Stimulated activated CD4-positive, alpha-beta T cell treated with anti-CD3 and anti-CD28 coated beads, Interleukin-4, amount 100 ng/mL, for 48 hours (primary cell): ENCODE measurements around the gene COX7A2L.
"Not testable (repeated sequence)": the region's sequence is repeated elsewhere in the genome, so short reads cannot be mapped to it uniquely, and the experiment has no call there.

ENCODE experiments used
- DNase-seq, 2 donors: peaks; one replicate each; pipeline ENCODE4 v3.0.0-alpha.2; 2020; ENCODE audit warnings: low read depth in 2 of 2

The COX7A2L gene

DNA sequence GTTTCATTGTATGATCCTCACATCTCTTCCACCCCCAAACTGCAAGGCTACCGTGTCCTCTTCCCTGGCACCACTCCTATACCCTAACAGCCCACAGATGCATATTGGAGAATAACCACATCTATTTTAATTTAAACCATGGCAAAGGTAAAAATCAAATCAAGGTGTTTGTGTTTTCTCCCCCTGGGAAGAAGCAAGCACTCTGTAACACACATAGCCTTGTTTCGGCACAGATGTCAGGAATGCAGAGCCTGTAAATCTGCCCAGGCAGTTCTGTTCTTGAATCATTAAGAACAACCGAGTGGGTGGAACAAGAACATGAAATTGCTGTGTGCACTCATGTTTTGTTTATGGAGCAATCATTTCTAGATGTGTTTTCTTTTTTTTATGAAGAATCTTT lies 6.8 kb upstream of the COX7A2L start:
- no peak for DNase-seq

DNA sequence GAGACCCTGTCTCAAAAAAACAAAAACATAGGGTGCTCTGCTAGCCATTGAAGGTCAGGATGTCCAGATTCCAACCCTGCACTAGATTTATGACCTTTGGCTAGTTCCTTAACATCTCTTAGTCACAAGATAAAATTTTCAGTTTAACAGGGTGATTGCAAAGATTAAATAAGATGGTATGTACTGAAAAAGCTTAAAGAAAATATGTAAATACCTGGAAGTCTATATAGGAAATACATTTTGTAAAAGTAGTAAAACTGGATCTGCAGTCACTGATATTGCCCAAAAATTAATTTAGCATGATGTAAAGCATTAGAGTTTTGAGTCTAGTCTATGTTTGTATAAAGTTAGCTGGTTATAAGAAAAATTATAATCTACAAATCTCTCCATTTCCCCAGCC lies 5.4 kb upstream of the COX7A2L start:
- DNase-seq, result no peak

DNA sequence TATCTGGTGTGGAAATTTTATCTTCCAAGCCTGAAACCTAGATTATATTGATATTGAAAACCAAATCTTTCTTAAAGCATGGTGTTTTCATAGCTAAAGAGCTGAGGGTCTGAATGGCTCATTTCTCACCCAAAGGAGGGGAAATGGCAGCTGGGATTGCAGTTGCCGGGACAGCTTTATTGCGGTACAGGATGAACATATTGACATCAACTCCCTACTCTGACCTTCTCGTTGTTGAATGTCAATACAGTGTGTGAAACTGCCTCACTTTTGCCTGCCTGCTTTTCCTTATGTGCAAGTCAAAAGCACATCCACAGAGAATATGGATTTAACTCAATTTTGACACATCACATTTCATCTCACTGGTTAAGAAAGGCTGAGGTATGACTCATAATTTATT lies 3.6 kb upstream of the COX7A2L start:
- no peak for DNase-seq

DNA sequence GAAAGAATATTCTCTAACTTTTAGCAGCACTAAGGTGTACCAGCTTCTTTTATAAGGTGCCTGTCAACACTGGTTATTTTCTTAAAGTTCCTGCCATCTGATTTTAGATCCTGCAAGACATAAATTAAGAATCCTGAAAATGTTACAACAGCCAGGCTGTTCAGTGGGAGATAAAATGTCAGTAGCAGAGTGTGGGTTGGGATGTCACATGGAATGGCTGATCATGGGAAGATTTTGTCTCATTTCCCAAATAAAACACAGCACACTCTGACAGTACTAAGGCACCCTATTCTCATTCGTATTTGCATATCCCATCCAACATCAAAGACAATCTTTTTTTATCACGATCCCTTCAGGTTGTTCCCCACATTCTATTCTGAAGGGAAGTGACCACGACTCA lies 2.4 kb upstream of the COX7A2L start:
- DNase-seq, result no peak

DNA sequence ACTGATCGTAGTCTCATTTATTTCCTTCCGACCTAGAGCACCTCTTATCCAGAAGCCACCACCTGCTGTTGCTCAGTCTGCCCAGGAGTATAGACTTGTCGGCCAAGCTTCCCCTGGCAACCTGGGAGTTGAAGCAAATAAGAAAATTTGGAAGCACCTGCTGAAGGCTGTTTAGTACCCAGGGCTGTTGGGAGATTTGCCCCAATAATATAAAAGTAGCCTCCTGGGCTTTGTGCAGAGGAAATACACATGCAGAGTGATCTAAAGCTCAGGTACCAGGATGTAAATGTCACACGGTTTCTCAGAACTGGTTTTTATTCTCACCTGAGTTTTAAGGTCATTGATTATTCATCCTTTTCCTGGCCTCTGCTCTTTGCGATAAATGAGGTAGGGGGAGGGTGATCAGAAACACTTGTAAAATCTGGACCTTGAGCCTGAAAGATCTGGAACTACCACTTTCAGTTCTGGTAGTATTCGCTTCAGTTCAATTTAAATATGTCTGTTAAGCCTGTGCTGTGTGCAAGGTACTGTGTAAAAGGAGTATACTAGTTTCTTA lies 789 bp upstream of the COX7A2L start:
- no peak for DNase-seq

DNA sequence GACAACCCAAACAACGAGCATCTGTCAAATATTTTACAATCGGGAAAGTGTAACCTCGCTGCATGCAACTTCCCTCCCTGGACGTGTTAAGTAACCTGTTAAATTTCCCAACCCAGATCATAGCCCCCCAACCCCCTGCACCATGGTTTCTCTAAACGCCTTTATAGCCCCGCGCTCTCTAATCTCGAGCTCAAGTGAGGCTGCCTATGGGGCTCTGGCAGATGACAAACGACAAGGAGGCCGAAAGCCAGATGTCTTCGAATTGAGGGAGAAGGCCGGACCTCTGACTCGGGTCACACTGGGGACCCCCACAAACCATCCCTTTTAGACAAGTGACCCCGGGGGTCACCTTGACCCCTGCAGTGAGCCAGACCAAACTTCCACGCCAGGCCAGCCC lies 526 bp downstream of the COX7A2L start:
- no peak for DNase-seq

DNA sequence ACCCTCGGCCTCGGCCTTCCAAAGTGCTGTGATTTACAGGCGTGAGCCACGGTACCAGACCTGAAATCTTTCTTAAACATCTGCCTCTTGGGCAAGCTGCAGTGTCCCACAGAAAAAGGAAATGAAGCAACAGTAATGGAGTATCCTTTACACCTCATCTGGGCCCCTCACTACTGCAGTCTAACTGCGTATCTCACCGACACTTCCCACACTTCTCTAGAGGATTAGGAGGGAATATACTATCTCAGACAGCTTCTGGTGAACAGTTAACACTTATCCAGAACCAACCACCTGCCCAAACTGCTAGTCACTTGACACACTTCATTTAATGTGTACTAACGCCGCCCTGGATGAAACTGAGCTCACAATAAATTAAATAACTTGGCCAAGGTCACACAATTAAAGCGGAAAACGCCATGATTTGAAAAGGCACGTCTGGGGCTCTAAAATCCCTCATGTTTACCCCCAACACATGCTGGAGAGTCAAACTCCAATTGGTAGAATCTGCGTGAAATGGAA lies 993 bp downstream of the COX7A2L start:
- DNase-seq, result no peak

DNA sequence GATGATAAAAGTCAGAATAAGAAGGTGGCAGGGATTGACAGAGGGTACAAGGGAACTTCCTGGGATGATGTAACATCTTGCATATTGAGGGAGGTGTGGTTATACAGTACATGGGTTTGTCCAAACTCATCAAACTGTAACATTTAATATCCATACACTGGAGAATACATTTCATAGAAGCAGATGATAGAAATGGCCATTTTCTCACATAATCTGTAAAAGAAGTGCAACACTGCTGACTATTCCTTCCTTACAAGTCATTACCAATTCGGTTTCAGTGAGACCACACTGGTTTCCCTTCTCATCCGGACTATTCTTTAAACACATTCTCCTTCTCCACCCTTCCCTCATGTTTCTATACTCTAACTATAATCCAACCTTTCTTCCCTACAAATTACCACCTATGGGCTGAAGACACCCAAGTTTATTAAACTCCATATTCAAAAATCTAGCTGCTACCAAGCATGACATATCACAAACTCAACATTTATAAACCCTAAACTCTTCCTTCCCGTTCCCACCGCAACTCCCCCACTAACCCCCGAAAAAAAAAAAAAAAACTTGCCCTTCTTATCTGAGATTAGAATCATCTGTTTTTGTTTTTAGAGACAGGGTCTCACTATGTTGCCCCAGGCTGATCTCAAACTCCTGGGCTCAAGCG lies 1.6 kb downstream of the COX7A2L start:
- no peak for DNase-seq

DNA sequence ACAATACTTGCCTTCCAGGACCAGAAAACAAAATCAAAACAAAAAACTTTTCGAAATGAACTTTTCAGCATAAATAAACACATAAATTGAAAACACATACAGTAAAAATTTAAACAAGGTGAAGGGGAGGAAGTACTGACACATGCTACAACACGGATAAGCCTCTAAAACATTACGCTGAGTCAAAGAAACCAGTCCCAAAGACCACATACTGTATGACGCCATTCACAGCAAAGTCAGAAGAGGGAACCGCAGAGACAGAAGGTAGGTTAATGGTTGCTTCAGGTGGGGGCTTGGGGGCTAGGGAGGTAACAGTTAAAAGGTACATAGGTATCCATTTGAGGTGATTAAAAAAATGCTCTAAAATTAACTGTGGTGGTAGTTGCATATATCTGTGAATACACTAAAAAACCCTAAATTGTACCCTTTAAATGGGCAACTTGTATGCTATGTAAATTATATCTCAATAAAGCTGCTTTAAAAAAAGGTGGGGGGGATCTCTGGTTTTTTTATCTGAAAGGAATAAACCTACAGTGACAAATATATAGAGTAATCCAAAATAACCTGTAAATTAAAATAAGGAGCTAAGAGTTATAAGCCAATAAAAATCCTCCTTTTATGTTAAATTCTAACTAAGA lies 7.1 kb downstream of the COX7A2L start:
- DNase-seq, result no peak

DNA sequence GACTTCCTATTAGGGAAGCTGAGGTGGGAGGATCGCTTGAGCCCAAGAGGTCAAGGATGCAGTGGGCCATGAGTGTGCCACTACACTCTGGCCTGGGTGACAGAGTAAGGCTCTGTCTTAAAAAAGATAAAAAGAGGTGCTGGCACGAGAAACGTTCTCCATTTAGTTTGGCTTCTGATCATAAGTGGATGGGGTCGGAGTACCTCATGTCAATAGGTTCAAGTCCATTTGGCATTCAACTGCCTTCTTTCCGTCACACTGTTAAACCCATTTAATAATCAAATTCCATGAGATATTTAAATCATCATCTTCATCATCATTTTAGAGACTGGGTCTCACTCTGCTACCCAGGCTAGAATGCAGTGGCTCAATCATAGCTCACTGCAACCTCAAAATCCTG lies 9.2 kb downstream of the COX7A2L start:
- no peak for DNase-seq

DNA sequence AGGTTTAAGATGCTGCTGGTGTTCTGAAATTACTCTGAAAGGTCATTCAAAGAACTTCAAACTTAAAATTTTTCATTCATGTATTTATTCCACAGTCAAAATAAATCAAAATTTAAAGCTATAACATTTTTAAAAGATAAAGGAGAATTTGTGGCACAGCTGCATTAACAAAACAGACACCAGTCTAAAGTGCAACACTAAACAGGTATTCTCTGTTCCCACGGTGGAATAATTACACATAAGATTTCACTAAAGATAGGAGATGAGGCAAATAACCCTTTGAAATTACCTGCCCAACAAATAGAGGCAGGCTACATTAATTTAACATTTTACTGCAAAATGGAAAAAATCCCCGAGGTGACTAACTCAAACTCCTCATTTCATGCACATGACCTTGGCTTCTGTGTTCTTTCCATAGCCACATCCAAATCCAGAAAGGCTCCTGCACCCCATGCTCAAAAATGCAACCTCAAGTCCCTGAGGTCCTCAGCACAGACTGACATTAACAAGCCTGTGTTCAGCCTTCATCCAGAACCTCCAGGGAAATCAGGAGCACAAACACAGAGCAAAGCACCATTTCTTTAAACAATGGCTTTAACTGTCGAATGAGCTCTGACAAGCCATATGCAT lies 10.5 kb downstream of the COX7A2L start:
- DNase-seq, result no peak

DNA sequence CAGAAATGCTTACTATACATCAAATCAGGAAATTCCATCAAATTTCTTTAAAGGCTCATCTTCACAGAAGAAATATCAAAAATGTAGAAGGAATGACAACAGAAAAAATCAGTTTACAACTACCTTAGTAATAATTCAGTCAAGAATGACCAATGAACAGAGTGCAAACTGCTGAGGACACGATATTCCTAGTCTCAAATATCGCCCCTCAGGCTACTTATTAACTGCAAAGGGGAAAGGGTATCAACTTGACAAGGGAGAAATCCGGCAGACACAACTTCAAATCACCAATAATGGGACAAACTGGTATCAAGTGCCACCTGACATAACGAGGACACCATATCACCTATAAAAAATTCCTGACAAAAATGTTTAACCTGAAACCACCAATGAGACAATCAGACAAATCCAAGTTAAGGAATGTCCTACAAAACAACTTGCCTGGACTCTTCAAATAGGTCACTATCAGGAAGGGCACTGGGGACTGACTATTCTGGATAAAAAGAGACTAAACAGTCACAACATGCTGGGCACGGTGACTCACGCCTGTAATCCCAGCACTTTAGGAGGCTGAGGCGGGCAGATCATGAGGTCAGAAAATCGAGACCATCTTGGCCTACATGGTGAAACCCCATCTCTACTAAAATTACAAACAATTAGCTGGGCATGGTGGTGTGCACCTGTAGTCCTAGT lies 12.8 kb downstream of the COX7A2L start:
- DNase-seq, result no peak

DNA sequence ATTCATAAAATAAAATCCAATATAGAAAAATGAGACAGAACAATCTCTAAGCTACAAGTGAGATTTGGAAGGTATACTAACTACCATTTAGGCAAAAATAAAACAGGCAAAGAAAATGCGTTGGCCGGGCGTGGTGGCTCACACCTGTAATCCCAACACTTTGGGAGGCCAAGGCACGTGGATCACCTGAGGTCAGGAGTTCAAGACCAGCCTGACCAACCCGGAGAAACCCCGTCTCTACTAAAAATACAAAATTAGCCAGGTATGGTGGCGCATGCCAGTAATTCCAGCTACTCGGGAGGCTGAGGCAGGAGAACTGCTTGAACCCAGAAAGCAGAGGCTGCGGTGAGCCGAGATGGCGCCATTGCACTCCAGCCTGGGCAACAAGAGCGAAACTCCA lies 13.5 kb downstream of the COX7A2L start:
- DNase-seq, result not testable (repeated sequence)

DNA sequence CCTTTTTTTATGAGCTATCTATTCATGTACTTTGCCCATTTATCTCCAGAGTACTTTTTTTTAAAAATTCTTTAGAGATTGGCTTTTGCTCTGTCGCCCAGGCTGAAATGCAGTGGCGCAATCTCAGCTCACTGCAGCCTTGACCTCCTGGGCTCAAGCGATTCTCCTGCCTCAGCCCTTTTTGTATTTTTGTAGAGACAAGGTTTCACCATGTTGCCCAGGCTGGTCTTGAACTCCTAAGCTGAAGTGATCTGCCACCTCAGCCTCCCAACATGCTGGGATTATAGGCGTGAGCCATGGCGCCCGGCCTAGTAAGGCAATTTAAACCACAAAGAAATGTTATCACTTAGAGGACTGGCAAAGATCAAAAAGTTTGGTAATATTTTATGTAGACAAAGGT lies 14.2 kb downstream of the COX7A2L start:
- DNase-seq, result not testable (repeated sequence)

DNA sequence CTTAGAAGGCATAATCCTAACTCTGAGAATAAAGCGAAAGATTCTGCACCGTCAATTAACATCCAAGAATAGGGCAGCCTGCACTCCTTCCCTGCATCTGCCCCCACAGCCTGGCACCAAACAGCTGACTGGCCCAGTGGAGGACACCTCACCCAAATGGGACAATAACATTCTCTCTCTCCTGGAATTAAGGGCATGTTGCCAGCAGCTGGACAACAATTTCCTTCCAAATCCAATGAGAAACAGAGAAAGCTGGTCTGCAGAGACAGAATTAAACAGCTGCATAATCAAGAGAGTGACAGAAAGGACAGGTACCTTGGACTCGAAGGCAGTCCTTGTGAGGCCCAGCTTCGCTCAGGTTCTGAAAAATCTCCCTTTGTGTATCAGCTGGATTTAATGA lies 15.0 kb downstream of the COX7A2L start:
- DNase-seq, result no peak

DNA sequence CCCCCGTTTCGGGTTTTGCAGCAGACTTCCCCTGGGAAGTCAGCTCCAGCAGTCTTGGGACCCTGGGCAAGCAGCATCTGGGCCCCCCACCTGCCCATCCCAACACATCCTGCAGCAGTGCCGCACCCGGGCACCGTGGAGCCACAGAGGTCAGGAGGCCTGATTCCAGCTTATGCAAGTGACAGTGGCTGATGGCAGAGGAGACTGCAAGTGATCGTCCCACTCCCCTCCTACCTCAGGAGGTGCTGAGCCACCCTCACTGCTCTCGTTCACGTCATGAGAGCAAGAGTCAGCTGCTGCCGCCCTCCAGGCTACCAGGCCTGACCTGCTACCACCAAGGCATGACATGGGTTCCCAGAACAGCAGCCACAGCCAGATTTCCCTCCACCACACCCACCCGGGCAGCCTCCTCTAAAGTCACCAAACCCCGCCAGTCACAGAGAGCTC lies 18.2 kb downstream of the COX7A2L start:
- no peak for DNase-seq

DNA sequence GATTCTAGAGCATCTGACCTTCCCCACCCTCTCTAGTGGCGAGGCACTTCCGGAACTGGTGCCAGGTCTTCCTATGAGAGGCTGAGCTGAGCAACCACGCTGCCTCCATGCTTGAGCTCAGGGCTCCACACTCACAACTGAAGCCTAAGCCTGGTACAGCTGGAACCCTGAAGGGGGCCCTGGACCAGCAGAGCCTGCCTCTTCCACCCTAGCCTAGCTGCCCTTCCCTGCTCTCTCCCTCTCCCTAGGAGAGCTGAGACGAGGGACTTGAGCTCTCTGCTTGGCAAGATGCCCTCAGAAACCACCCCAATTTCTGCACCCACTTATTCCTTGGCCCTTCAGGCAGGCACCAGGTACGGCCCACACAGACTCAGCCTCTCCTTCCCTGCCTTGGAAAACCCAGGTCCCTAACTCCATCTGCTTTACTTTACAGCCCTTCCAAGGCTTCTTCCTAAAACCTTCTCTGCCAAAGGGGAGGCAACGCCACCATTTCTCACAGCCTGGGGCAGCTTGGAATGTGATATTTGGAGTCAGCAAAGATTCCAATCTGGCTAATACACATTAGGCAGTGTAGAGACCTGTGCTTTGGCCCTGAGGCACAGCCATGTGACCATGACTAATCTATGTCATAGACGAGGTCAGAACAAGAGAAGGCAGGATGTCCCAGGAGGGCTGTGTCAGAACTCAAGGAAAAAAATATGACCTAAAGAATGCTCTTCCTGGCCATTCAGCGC lies 18.8 kb downstream of the COX7A2L start:
- DNase-seq, result no peak

DNA sequence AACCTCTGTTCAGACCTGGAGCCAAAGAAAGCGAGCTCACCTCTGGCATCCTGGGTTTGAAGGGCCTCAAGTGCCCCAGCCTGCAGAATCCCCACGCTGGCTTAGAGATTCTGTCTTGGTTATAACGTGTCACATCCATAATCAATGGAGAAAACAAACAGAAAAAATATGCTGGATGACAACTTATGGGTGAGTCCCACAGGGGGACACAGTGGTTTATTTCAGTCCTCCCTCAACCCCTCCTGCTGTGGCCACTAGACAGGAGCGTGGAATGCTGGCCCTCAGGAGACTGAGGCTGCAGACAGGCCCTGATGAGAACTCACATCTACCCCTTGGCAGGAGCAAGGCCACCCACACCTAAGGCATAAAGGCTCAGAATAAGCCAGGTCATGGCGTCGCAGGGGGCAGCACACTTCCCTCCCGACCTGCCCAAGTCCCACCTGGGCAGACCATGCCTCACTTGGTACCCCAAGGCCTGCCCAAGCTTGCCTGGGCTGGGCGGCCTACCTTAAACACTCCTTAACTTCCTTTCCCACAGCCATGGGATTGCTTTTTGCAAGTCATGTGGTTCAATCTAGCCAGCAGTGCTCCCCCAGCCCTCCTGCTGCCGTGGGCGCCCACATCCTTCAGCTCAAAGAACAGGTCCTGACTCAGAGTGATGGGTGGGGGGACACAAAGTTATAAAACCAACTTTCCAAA lies 19.9 kb downstream of the COX7A2L start:
- DNase-seq, result no peak

DNA sequence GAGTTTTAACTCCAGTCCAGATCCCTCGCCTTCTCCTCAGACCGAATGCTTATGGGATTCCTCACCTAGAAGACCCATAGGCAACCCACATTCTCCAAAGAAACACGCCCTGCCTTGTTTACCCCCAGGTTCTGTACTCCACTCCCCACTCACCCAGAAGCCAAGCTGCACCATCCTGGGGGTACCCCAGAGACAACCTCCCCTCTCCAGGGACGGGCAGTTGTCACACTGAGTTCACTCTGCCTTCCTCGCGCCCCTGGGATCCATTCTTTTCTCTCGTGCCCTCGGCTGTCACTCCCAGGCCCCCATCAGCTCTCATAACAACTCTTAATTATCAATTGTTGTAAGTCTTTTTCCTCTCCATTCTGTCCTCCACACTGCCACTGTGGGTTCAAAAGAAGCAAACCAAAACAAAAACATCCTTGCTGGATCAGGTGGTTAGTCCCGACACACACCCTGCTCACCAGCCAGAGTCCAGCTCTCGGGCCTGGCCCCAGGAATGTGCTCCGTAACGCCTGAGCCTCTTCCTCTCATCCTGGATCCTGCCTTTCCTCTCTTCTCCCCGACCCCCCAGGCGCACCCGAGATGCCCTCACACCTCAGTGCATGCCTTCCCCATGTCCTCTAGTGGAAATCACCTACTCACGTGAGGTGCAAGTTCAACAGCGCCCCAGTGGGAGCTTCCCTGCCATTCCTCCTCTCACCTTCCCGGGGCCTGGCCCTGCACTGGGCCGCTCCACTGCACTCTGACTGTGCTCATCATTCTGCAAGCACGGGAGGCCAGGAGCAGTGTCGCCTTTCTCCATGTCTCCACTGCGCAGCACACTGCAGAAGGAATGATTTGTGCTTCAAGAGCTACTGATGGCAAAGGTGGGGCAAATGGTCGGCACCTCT lies 20.7 kb downstream of the COX7A2L start:
- DNase-seq, result no peak
